SK-N-SH (cell line): ENCODE data around the gene CHERP. TPM values are rescaled to one million over a fixed set of nuclear protein-coding genes. Genes with fewer than 3 reads are reported as not detected.
"Not testable (repeated sequence)": the region's sequence is repeated elsewhere in the genome, so short reads cannot be mapped to it uniquely, and the experiment has no call there.

Source experiments
- CTCF ChIA-PET: fragments of 300-600, 350-600 bp; formaldehyde crosslinking; extraction: SDS; loops from one replicate; lab custom pipeline; 2021; lab: Yijun Ruan, JAX
- POLR2A ChIA-PET: fragments of 350-600 bp; sonication (Branson Sonifier 250); formaldehyde crosslinking; extraction: SDS; loops from one replicate; lab custom pipeline; 2020; ENCODE audit warnings: antibody characterized with exemption, inconsistent platforms; lab: Yijun Ruan, JAX
- DNase-seq: peaks from one replicate; pipeline ENCODE4 v3.0.0; 2012
- H2AFZ ChIP-seq: fragments of 200-600 bp; sonication (generic); 2 replicates; pipeline ENCODE4 v1.8.1; 2016; ENCODE audit warnings: antibody characterized with exemption, mild to moderate bottlenecking, low read depth
- H3F3A ChIP-seq: fragments of 200-600 bp; sonication (generic); replicated peaks from 2 replicates; pipeline ENCODE3; 2016; ENCODE audit warnings: antibody characterized with exemption, mild to moderate bottlenecking; ENCODE audit not compliant: insufficient read depth
- H3K27ac ChIP-seq, 2 experiments: fragments of 200-500 bp in 1 of 2; fragments of 200-600 bp in 1 of 2; sonication (Bioruptor generic) in 1 of 2; sonication (generic), shearing (Covaris generic) in 1 of 2; 2 replicates each; pipeline versions ENCODE4 v1.5.1 to v1.6.1; 2014 to 2016; ENCODE audit warnings: low read depth in 2 of 2, inconsistent platforms in 1 of 2, low read length in 1 of 2, mild to moderate bottlenecking in 1 of 2, mixed read lengths in 1 of 2
- H3K27me3 ChIP-seq: fragments of 200-600 bp; sonication (generic), shearing (Covaris generic); 2 replicates; pipeline ENCODE4 v1.6.1; 2016; ENCODE audit warnings: mixed run types; ENCODE audit not compliant: insufficient read depth
- H3K36me3 ChIP-seq, 2 experiments: fragments of 200-500 bp in 1 of 2; fragments of 200-600 bp in 1 of 2; sonication (Bioruptor generic) in 1 of 2; sonication (generic) in 1 of 2; replicated peaks in 1 of 2; 2 replicates each; pipeline versions ENCODE3 to v1.5.1; 2014 to 2016; ENCODE audit warnings: low read length in 1 of 2, mild to moderate bottlenecking in 1 of 2; ENCODE audit not compliant: insufficient read depth in 2 of 2, control insufficient read depth in 1 of 2
- H3K4me1 ChIP-seq, 2 experiments: fragments of 200-500 bp in 1 of 2; fragments of 200-600 bp in 1 of 2; sonication (Bioruptor generic) in 1 of 2; sonication (generic), shearing (Covaris generic) in 1 of 2; 2 replicates each; pipeline versions ENCODE4 v1.5.1 to v1.6.1; 2014 to 2016; ENCODE audit warnings: low read depth in 1 of 2, low read length in 1 of 2, mixed run types in 1 of 2; ENCODE audit not compliant: insufficient read depth in 2 of 2, control insufficient read depth in 1 of 2
- H3K4me2 ChIP-seq: fragments of 200-600 bp; sonication (generic), shearing (Covaris generic); 2 replicates; pipeline ENCODE4 v1.6.1; 2017; ENCODE audit warnings: mixed run types
- H3K4me3 ChIP-seq, 2 experiments: fragments of 200-500 bp in 1 of 2; fragments of 200-600 bp in 1 of 2; sonication (Bioruptor generic) in 1 of 2; sonication (generic), shearing (Covaris generic) in 1 of 2; 2 replicates each; pipeline versions ENCODE4 v1.5.1 to v1.8.1; 2014 to 2016; ENCODE audit warnings: low read depth in 2 of 2, inconsistent platforms in 1 of 2, low read length in 1 of 2, mild to moderate bottlenecking in 1 of 2, mixed read lengths in 1 of 2, moderate library complexity in 1 of 2
- H3K79me2 ChIP-seq: fragments of 200-600 bp; sonication (generic); 2 replicates; pipeline ENCODE4 v1.8.1; 2017; ENCODE audit warnings: mild to moderate bottlenecking; ENCODE audit not compliant: insufficient read depth
- H3K9ac ChIP-seq: fragments of 200-600 bp; sonication (generic); 2 replicates; pipeline ENCODE4 v1.6.1; 2017; ENCODE audit warnings: mixed run types
- H3K9me2 ChIP-seq: fragments of 200-600 bp; sonication (generic); 2 replicates; pipeline ENCODE4 v1.6.1; 2017; ENCODE audit warnings: mixed run types
- H3K9me3 ChIP-seq: fragments of 200-600 bp; sonication (generic); 2 replicates; pipeline ENCODE4 v1.6.1; 2017; ENCODE audit warnings: mixed run types, mild to moderate bottlenecking, moderate library complexity
- H4K20me1 ChIP-seq: fragments of 200-600 bp; sonication (generic); 2 replicates; pipeline ENCODE4 v1.6.1; 2017; ENCODE audit warnings: mild to moderate bottlenecking, mixed run types; ENCODE audit not compliant: insufficient read depth
- EP300 ChIP-seq, 2 experiments: IDR thresholded peaks; 2 replicates each; pipeline versions ENCODE4 v1.4.0 to v1.6.1; 2012; ENCODE audit warnings: borderline replicate concordance in 1 of 2, low read depth in 1 of 2, low read length in 1 of 2
- EZH2phosphoT487 ChIP-seq: fragments of 200-600 bp; sonication (generic); IDR thresholded peaks from 2 replicates; pipeline ENCODE4 v1.6.1; 2017; ENCODE audit warnings: low read depth, mixed run types, mild to moderate bottlenecking, antibody characterized with exemption, moderate library complexity, borderline replicate concordance
- GATA2 ChIP-seq: sonication (generic); formaldehyde crosslinking; IDR thresholded peaks from 2 replicates; pipeline ENCODE4 v1.5.0; 2020; ENCODE audit warnings: mild to moderate bottlenecking, missing genetic modification reagents
- IRF3 ChIP-seq: fragments of 150-350 bp; IDR thresholded peaks from 2 replicates; pipeline ENCODE4 v1.6.1; 2016; ENCODE audit warnings: mild to moderate bottlenecking, low read depth, low read length
- MEF2A ChIP-seq: IDR thresholded peaks from 2 replicates; pipeline ENCODE4 v1.4.0; 2012; ENCODE audit warnings: low read depth, borderline replicate concordance
- POLR2AphosphoS5 ChIP-seq: IDR thresholded peaks from 2 replicates; pipeline ENCODE4 v1.6.1; 2012; ENCODE audit warnings: low read depth, low read length
- RCOR1 ChIP-seq: fragments of 150-350 bp; IDR thresholded peaks from 2 replicates; pipeline ENCODE4 v1.6.1; 2017; ENCODE audit warnings: antibody characterized with exemption, low read length
- SIN3A ChIP-seq: IDR thresholded peaks from 2 replicates; pipeline ENCODE4 v1.6.1; 2012; ENCODE audit warnings: low read depth, mild to moderate bottlenecking, low read length, moderate library complexity, borderline replicate concordance
- TCF12 ChIP-seq: IDR thresholded peaks from 2 replicates; pipeline ENCODE4 v1.4.0; 2012
- USF1 ChIP-seq: IDR thresholded peaks from 2 replicates; pipeline ENCODE4 v1.4.0; 2012; ENCODE audit warnings: low read depth, borderline replicate concordance
- ZBTB33 ChIP-seq: IDR thresholded peaks from 2 replicates; pipeline ENCODE4 v1.4.0; 2012; ENCODE audit warnings: low read depth, borderline replicate concordance
- WGBS: methylation state at CpG from one replicate; pipeline ENCODE4 v1.1.6; 2017; ENCODE audit warnings: low lambda C conversion rate; 5-methylcytosine and 5-hydroxymethylcytosine counted together
- polyA plus RNA-seq, 3 experiments: library from polyadenylated mRNA; depleted of rRNA; stranded (reverse); fragments of >200 nt; gene quantifications; 2 replicates each; pipeline ENCODE4 v1.2.3, GENCODE V29; 2012

CHERP gene
- polyA plus RNA-seq, 1 of the 3 experiments (the other 2 are of a cell fraction), result 16.8 TPM

- H3K27me3 ChIP-seq, result no peaks in the 10 kb centered on the region
- no peak overlapping the region for H3K4me3 ChIP-seq
- no peak for DNase-seq
- CTCF ChIA-PET, result interaction anchor here (0.6 to 1.4 kb wide), 2 partner anchors 67 to 261 kb away, joined by 3 read pairs; no protein-coding TSS in a partner anchor
- POLR2A ChIA-PET, result interaction anchor here (0.6 to 1.1 kb wide), 2 partner anchors 13 to 812 kb away, joined by 3 read pairs; partner anchors contain the start of gene CALR3
- no peak overlapping the region for H3K4me2 ChIP-seq
- peaks cover 0 to 18% of the 10 kb centered on the region in 2 experiments for H3K36me3 ChIP-seq
- no peaks in the 10 kb centered on the region for H3F3A ChIP-seq
- WGBS, result 95% methylated on average over 5 of the region's 5 CpGs
- H3K9ac ChIP-seq, result no peak overlapping the region
- no peak overlapping the region for H2AFZ ChIP-seq
- H3K27ac ChIP-seq, result no peak overlapping the region
- no peak for TF ChIP-seq MEF2A
- TF ChIP-seq GATA2 (CRISPR knock-in tag), result no peak
- no peak for TF ChIP-seq RCOR1
- no peak for TF ChIP-seq POLR2AphosphoS5
- no peak for TF ChIP-seq USF1
- TF ChIP-seq, all 33 proteins: peak for 0
- Histone ChIP-seq H4K20me1 (no peaks in the 10 kb centered on the region), H3K79me2 (no peaks in the 10 kb centered on the region), H3K9me3 (no peaks in the 10 kb centered on the region), H3K9me2 (no peaks in the 10 kb centered on the region), H3K4me1 (no peaks in the 10 kb centered on the region)
Measured at GRCh38 chr19:16508546-16508945, 33.7 kb downstream of the CHERP start.

- no peaks in the 10 kb centered on the region for H3K9me3 ChIP-seq
- CTCF ChIA-PET, result no interaction called here
- 81% methylated on average over 6 of the region's 6 CpGs for WGBS
- no peak overlapping the region for H2AFZ ChIP-seq
- TF ChIP-seq ZBTB33 (no peak), IRF3 (no peak), EZH2phosphoT487 (no peak), SIN3A (no peak), TCF12 (no peak), EP300 (IDR thresholded peaks at IDR 0.05; ENCODE audit: borderline replicate concordance in 1 of 2, low read depth in 1 of 2, low read length in 1 of 2) (no peak), MEF2A (no peak)
- TF ChIP-seq, all 33 proteins: peak for 0
- no peaks in the 10 kb centered on the region for H3K27me3 ChIP-seq
- H3K36me3 ChIP-seq, result peaks cover 0 to 17% of the 10 kb centered on the region in 2 experiments
- no peak overlapping the region for H3K9ac ChIP-seq
- no peaks in the 10 kb centered on the region for H4K20me1 ChIP-seq
- no peak for DNase-seq
- no peaks in the 10 kb centered on the region for H3K4me1 ChIP-seq
- no peak overlapping the region for H3K4me2 ChIP-seq
- H3K9me2 ChIP-seq, result no peaks in the 10 kb centered on the region
- POLR2A ChIA-PET, result interaction anchor here (0.6 kb wide), 1 partner anchor 45 kb away, joined by 4 read pairs; no protein-coding TSS in a partner anchor
- H3K27ac ChIP-seq, result no peak overlapping the region
- no peaks in the 10 kb centered on the region for H3K79me2 ChIP-seq
- H3K4me3 ChIP-seq, result no peak overlapping the region
- H3F3A ChIP-seq, result no peaks in the 10 kb centered on the region
Measured at GRCh38 chr19:16506961-16507360, 35.3 kb downstream of the CHERP start.

GRCh38 chr19:16506161-16506560 lies 36.1 kb downstream of the CHERP start:
- H3K27me3 ChIP-seq, H4K20me1 ChIP-seq, H3K9me3 ChIP-seq, CTCF ChIA-PET, H3K4me3 ChIP-seq, H3K79me2 ChIP-seq, DNase-seq, H3F3A ChIP-seq, H3K9me2 ChIP-seq, H3K9ac ChIP-seq, H3K4me1 ChIP-seq, POLR2A ChIA-PET, H2AFZ ChIP-seq, H3K4me2 ChIP-seq, H3K27ac ChIP-seq: not testable (repeated sequence)
- H3K36me3 ChIP-seq, result peaks cover 0 to 17% of the 10 kb centered on the region in 2 experiments
- 96% methylated on average over 11 of the region's 11 CpGs for WGBS
